ENCODE data around the gene NOTUM. TPM values are rescaled to one million over a fixed set of nuclear protein-coding genes. Genes with fewer than 3 reads are reported as not detected.

NOTUM gene
- total and polyA plus RNA-seq, 4 donors = 0.19 to 5.4 (median 1.6) TPM

DNA sequence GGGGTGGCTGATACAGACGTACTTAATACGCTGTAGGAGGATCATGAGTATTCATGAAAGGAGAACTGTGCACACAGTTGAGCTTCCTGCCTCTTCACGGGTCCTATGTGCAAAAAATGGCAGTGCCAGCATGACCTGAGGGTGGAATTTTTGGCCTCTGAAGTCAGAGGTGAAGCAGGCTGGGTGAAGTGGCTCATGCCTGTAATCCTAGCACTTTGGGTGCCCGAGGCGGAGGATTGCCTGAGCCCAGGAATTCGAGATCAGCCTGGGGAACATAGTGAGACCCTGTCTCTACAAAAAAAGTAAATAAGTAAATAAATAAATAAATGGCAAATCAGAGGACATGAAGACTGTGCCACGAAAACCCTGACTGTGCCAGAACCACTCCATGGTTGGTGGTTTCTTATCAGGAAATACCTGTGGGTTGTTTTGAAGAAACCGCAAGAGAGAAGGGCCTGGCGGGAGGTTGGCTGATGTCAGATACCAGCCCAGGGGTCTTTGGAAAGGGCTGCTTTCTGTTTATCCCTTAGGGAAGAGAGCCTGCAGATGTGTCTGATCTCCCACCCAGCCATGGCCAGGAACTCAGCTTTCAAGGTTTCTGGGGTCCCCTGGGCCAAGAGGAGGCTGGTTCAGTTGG lies 19.8 kb upstream of the NOTUM start:
- Histone ChIP-seq H3K4me3 (ENCODE audit: low read depth in 1 of 3, low read length in 3 of 3) (no peak overlapping the region), H3K9ac (ENCODE audit: low read depth in 1 of 2, low read length in 2 of 2) (no peak overlapping the region), H3K9me3 (ENCODE audit: control insufficient read depth in 4 of 4, low read length in 3 of 4) (no peaks in the 10 kb centered on the region), H3K4me1 (ENCODE audit: control insufficient read depth in 4 of 4, insufficient read depth in 4 of 4, low read length in 3 of 4) (peaks cover 6 to 27% (median 21%) of the 10 kb centered on the region in 4 donors), H3K27ac (ENCODE audit: low read depth in 1 of 2, low read length in 2 of 2) (no peak overlapping the region), H3K36me3 (ENCODE audit: control insufficient read depth in 4 of 4, insufficient read depth in 3 of 4, low read depth in 1 of 4, low read length in 3 of 4) (peaks cover 10 to 18% (median 13%) of the 10 kb centered on the region in 4 donors), H3K27me3 (ENCODE audit: control insufficient read depth in 4 of 4, insufficient read depth in 4 of 4, low read length in 3 of 4) (no peaks in the 10 kb centered on the region)
- no peak for DNase-seq (ENCODE audit: low spot score)
- WGBS = 90% methylated on average over 9 of the region's 9 CpGs
- TF ChIP-seq, protein P1, sequence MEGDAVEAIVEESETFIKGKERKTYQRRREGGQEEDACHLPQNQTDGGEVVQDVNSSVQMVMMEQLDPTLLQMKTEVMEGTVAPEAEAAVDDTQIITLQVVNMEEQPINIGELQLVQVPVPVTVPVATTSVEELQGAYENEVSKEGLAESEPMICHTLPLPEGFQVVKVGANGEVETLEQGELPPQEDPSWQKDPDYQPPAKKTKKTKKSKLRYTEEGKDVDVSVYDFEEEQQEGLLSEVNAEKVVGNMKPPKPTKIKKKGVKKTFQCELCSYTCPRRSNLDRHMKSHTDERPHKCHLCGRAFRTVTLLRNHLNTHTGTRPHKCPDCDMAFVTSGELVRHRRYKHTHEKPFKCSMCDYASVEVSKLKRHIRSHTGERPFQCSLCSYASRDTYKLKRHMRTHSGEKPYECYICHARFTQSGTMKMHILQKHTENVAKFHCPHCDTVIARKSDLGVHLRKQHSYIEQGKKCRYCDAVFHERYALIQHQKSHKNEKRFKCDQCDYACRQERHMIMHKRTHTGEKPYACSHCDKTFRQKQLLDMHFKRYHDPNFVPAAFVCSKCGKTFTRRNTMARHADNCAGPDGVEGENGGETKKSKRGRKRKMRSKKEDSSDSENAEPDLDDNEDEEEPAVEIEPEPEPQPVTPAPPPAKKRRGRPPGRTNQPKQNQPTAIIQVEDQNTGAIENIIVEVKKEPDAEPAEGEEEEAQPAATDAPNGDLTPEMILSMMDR (IDR thresholded peaks at IDR 0.05; ENCODE audit: low read depth, low read length, missing input control) = no peak
- TF ChIP-seq GABPA (IDR thresholded peaks at IDR 0.05 in 1 of 2, conservative IDR thresholded peaks at IDR 0.05 in 1 of 2) = no peak
- TF ChIP-seq NR2F2 (IDR thresholded peaks at IDR 0.05) = no peak
- no peak for TF ChIP-seq EGR1 (IDR thresholded peaks at IDR 0.05; ENCODE audit: low read depth in 2 of 2)
- no peak for TF ChIP-seq RXRA (IDR thresholded peaks at IDR 0.05)
- TF ChIP-seq HNF4A (conservative IDR thresholded peaks at IDR 0.05) = no peak
- TF ChIP-seq RAD21 (IDR thresholded peaks at IDR 0.05) = no peak
- TF ChIP-seq FOXA1 (IDR thresholded peaks at IDR 0.05) = no peak
- no peak for TF ChIP-seq SP1 (IDR thresholded peaks at IDR 0.05)
- TF ChIP-seq TAF1 (conservative IDR thresholded peaks at IDR 0.05) = no peak
- TF ChIP-seq, protein P2, sequence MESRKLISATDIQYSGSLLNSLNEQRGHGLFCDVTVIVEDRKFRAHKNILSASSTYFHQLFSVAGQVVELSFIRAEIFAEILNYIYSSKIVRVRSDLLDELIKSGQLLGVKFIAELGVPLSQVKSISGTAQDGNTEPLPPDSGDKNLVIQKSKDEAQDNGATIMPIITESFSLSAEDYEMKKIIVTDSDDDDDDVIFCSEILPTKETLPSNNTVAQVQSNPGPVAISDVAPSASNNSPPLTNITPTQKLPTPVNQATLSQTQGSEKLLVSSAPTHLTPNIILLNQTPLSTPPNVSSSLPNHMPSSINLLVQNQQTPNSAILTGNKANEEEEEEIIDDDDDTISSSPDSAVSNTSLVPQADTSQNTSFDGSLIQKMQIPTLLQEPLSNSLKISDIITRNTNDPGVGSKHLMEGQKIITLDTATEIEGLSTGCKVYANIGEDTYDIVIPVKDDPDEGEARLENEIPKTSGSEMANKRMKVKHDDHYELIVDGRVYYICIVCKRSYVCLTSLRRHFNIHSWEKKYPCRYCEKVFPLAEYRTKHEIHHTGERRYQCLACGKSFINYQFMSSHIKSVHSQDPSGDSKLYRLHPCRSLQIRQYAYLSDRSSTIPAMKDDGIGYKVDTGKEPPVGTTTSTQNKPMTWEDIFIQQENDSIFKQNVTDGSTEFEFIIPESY (IDR thresholded peaks at IDR 0.05) = no peak

DNA sequence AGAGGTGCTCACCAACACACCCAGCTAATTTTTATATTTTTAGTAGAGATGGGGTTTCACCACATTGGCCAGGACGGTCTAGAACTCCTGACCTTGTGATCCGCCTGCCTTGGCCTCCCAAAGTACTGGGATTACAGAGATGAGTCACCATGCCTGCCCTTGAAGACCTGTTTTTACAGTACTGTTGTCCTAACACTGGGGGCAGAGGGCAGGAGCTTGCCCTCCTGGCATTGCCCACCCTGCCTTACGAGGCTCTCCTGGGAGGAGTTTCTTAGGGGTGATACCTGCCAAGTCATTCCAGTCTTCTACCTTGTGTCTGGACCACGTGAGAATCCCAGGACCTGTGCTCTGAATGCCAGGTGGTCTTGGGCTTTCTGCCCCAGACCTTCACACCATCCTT lies 19.1 kb upstream of the NOTUM start:
- TF ChIP-seq, protein P2 (IDR thresholded peaks at IDR 0.05) = no peak
- TF ChIP-seq NR2F2 (IDR thresholded peaks at IDR 0.05) (no peak), FOXA2 (IDR thresholded peaks at IDR 0.05) (no peak), EGR1 (IDR thresholded peaks at IDR 0.05; ENCODE audit: low read depth in 2 of 2) (no peak), YY1 (IDR thresholded peaks at IDR 0.05) (no peak), RAD21 (IDR thresholded peaks at IDR 0.05) (no peak)
- H3K9ac ChIP-seq (ENCODE audit: low read depth in 1 of 2, low read length in 2 of 2) = no peak overlapping the region
- WGBS = 92% methylated on average over 4 of the region's 4 CpGs
- DNase-seq (ENCODE audit: low spot score) = no peak
- H3K27ac ChIP-seq (ENCODE audit: low read depth in 1 of 2, low read length in 2 of 2) = no peak overlapping the region
- no peaks in the 10 kb centered on the region for H3K9me3 ChIP-seq (ENCODE audit: control insufficient read depth in 4 of 4, low read length in 3 of 4)
- no peaks in the 10 kb centered on the region for H3K27me3 ChIP-seq (ENCODE audit: control insufficient read depth in 4 of 4, insufficient read depth in 4 of 4, low read length in 3 of 4)
- no peak overlapping the region for H3K4me3 ChIP-seq (ENCODE audit: low read depth in 1 of 3, low read length in 3 of 3)
- H3K4me1 ChIP-seq (ENCODE audit: control insufficient read depth in 4 of 4, insufficient read depth in 4 of 4, low read length in 3 of 4) = peaks cover 6 to 27% (median 21%) of the 10 kb centered on the region in 4 donors
- H3K36me3 ChIP-seq (ENCODE audit: control insufficient read depth in 4 of 4, insufficient read depth in 3 of 4, low read depth in 1 of 4, low read length in 3 of 4) = peaks cover 3 to 11% (median 7%) of the 10 kb centered on the region in 4 donors

All from liver (tissue), 9 donors.